BJ (cell line): Measurements from ENCODE around the gene TMEM176A. TPM values are rescaled to one million over a fixed set of nuclear protein-coding genes. Genes with fewer than 3 reads are reported as not detected.
"Not testable (repeated sequence)": the region's sequence is repeated elsewhere in the genome, so short reads cannot be mapped to it uniquely, and the experiment has no call there.

ENCODE experiments used
- CTCF ChIA-PET: fragments of 350-600 bp; formaldehyde crosslinking; extraction: SDS; loops from one replicate; lab custom pipeline; 2021; ENCODE audit warnings: antibody characterized with exemption, inconsistent platforms; lab: Yijun Ruan, JAX
- POLR2A ChIA-PET: fragments of 300-600 bp; sonication (Branson Sonifier 250); formaldehyde crosslinking; extraction: SDS; loops from one replicate; lab custom pipeline; 2021; ENCODE audit warnings: antibody characterized with exemption; lab: Charles Lee
- DNase-seq: peaks from one replicate; pipeline ENCODE4 v3.0.0-alpha.2; 2011; ENCODE audit warnings: low read depth
- H3K27me3 ChIP-seq: 2 replicates; pipeline ENCODE4 v1.6.0; 2011; ENCODE audit warnings: low read length; ENCODE audit not compliant: control insufficient read depth, insufficient read depth
- H3K36me3 ChIP-seq: 2 replicates; pipeline ENCODE4 v1.5.1; 2011; ENCODE audit warnings: low read length; ENCODE audit not compliant: control insufficient read depth, insufficient read depth
- H3K4me3 ChIP-seq: 2 replicates; pipeline ENCODE4 v1.5.1; 2011; ENCODE audit warnings: low read depth, mild to moderate bottlenecking, control low read depth, low read length
- polyA plus RNA-seq: library from polyadenylated mRNA; depleted of rRNA; stranded (reverse); fragments of >200 nt; gene quantifications from 2 replicates; pipeline ENCODE4 v1.2.3, GENCODE V29; 2011
- TF ChIP-seq, protein P1 (sequence below): IDR thresholded peaks from 2 replicates; pipeline ENCODE4 v1.5.1; 2011; ENCODE audit warnings: low read depth, mild to moderate bottlenecking, control low read depth, inconsistent platforms, low read length, moderate library complexity; ENCODE audit not compliant: insufficient read depth

The TMEM176A gene
- polyA plus RNA-seq, 1 experiment: not detected

DNA sequence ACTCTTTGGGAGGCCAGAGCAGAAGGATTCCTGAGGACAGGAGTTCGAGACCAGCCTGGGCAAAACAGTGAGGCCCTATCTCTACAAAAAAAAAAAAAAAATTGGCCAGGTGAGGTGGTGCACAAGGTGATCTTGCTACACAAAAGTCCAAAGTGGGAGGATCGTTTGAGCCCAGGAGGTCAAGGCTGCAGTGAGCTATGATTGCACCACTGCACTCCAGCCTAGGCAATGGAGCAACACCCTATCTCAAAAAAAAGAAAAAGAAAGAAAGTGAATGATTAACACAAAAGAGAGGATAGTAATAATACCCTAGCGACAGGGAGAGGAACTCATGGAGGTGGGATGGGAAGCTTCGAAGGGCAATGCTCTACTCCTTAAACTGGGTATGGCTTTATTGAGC, 30.8 kb upstream of the TMEM176A start:
- ChIA-PET POLR2A (no interaction called here), CTCF (interaction anchor here (1.2 kb wide), 1 partner anchor 9 kb away, joined by 4 read pairs; no protein-coding TSS in a partner anchor)
- TF ChIP-seq, protein P1, sequence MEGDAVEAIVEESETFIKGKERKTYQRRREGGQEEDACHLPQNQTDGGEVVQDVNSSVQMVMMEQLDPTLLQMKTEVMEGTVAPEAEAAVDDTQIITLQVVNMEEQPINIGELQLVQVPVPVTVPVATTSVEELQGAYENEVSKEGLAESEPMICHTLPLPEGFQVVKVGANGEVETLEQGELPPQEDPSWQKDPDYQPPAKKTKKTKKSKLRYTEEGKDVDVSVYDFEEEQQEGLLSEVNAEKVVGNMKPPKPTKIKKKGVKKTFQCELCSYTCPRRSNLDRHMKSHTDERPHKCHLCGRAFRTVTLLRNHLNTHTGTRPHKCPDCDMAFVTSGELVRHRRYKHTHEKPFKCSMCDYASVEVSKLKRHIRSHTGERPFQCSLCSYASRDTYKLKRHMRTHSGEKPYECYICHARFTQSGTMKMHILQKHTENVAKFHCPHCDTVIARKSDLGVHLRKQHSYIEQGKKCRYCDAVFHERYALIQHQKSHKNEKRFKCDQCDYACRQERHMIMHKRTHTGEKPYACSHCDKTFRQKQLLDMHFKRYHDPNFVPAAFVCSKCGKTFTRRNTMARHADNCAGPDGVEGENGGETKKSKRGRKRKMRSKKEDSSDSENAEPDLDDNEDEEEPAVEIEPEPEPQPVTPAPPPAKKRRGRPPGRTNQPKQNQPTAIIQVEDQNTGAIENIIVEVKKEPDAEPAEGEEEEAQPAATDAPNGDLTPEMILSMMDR: no peak
- Histone ChIP-seq H3K27me3 (no peaks in the 10 kb centered on the region), H3K36me3 (no peaks in the 10 kb centered on the region), H3K4me3 (no peak overlapping the region)
- no peak for DNase-seq

DNA sequence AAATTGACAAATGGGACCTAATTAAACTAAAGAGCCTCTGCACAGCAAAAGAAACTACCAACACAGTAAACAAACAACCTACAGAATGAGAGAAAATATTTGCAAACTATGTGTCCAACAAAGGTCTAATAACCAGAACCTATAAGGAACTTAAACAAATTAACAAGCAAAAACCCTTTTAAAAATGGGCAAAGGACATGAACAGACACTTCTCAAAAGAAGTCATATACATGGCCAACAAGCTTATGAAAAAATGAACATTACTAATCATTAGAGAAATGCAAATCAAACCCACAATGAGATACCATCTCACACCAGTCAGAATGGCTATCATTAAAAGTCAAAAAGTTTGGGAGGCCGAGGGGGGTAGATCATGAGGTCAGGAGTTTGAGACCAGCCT, 26.4 kb upstream of the TMEM176A start:
- H3K27me3 ChIP-seq: not testable (repeated sequence)

DNA sequence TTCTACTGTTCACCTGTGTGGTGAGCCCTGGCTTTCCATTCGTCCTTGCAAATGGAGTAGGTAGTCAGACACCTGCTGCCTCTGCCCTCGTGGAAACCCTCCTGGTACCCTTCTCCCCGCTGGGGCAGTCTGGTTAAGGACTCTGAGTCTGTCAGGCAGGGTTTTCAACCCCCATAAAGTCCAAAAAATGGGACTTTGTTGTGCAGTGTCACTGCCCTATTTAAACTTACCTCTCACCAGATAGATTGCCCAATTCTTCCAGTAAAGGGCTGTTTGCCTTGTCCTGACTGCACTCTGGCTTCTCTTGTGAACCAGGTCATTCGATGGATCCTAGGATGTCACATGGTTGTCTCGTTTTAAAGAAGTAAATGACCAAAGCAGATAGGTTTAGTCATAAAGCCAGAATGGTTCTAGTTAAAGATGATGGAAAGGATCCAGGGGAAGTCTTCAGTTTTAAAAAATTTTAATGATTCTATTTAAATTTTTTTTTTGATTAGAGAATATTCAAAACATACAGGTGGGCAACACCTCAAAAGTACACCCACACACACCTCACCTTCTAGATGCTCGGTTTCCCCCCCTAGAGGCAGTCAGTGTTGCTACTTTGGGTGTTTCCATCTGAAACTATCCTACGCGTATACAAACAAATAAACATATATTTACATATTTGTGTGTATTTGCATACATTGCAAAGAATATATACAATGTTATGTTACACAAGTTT, 22.4 kb upstream of the TMEM176A start:
- POLR2A ChIA-PET: no interaction called here

More for the DNA sequence above, 26.4 kb upstream of the TMEM176A start:
- CTCF ChIA-PET, DNase-seq, POLR2A ChIA-PET, H3K36me3 ChIP-seq, H3K4me3 ChIP-seq: not testable (repeated sequence)

DNA sequence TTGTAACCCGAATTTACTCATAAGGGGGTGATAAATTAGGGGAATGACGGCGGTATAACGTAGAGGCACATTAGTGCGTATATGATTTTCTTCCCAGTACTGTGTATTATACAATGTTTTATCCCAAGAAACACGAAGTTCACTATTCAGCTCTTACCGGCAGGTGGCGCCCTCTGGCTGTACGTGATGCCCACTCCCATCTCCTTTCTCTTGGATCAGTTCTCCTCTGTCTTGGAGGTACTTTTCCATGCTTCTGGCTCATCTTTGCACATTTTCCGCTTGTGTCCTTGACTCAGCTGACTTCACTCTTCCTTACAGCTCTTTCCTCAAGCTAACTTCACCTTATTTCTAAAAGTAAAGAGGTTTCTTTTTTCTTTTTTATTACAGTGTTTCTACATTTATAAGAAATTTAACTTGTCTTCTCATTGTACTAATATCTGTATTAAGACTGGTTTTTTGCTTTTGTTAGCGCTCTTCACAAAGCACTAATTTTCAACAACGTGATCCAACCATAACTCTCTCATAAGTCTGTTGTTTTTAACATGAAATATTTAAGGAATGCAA, 21.7 kb upstream of the TMEM176A start:
- CTCF ChIA-PET: interaction anchor here (0.6 to 1.9 kb wide), 12 partner anchors 8 to 207 kb away, joined by 3 to 7 read pairs (median 4); no protein-coding TSS in a partner anchor
- Histone ChIP-seq H3K4me3 (no peak overlapping the region), H3K36me3 (no peaks in the 10 kb centered on the region), H3K27me3 (no peaks in the 10 kb centered on the region)
- DNase-seq: peak; percentile 1
- POLR2A ChIA-PET: no interaction called here
- TF ChIP-seq, protein P1: peak; percentile 87

More for the DNA sequence above, 22.4 kb upstream of the TMEM176A start:
- Histone ChIP-seq H3K27me3 (no peaks in the 10 kb centered on the region), H3K4me3 (no peak overlapping the region), H3K36me3 (no peaks in the 10 kb centered on the region)
- CTCF ChIA-PET: interaction anchor here (0.6 to 1.9 kb wide), 11 partner anchors 8 to 208 kb away, joined by 3 to 7 read pairs (median 4); no protein-coding TSS in a partner anchor
- DNase-seq: no peak
- TF ChIP-seq, protein P1: no peak

DNA sequence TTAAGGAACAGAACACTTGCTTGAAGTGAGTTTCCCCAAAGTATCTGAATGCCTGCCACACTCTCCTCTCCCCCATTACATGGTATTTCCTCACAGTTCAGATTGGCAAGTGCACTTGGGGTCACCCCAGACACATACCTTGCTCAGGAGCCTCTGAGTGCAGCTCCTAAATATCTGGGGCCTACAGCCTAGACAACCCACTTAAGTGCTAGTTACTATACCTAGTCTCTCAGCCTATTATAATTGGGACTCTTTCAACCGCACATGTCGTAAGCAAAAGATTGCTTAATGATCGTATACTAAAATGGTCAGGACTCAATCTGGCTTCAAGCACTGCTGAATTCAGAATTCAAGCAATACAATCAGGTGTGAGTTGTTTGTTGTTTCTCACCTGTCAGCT, 20.3 kb upstream of the TMEM176A start:
- Histone ChIP-seq H3K36me3 (no peaks in the 10 kb centered on the region), H3K4me3 (no peak overlapping the region), H3K27me3 (no peaks in the 10 kb centered on the region)
- TF ChIP-seq, protein P1: no peak
- DNase-seq: no peak
- CTCF ChIA-PET: interaction anchor here (0.5 to 2.1 kb wide), 6 partner anchors 9 to 716 kb away, joined by 3 to 6 read pairs (median 3); no protein-coding TSS in a partner anchor
- POLR2A ChIA-PET: no interaction called here
